Measurements from ENCODE around the gene MORC2.
A peak's percentile ranks its signal among the peaks of the same experiment; 100 is the strongest.

Gene MORC2

DNA sequence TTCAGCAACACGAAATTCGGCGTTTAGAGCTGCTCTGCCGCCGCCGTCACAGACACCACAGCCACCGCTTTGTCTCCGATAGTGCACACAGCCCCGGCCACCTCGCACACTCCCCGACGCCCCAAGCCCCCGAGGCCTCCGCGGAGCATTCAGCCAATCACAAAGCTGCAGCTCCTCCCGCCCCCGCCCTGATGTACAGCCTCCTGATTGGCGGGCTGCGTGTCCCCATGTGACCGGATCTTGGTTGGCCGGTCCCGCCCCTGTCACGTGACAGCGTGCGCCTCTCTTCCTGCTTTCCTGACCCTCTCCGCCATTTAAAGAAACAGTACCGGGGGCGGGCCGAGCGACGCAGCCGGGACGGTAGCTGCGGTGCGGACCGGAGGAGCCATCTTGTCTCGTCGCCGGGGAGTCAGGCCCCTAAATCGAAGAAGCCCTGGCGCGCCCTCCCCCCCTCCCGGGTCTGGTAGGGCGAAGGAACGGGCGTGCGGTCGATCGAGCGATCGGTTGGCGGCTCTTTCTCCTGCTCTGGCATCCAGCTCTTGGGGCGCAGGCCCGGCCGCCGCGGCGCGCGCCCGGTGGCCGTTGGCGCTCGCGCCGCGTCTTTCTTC, 454 bp upstream of the MORC2 start, which contains the start of gene TUG1 (continued):
- TF ChIP-seq, protein P1, sequence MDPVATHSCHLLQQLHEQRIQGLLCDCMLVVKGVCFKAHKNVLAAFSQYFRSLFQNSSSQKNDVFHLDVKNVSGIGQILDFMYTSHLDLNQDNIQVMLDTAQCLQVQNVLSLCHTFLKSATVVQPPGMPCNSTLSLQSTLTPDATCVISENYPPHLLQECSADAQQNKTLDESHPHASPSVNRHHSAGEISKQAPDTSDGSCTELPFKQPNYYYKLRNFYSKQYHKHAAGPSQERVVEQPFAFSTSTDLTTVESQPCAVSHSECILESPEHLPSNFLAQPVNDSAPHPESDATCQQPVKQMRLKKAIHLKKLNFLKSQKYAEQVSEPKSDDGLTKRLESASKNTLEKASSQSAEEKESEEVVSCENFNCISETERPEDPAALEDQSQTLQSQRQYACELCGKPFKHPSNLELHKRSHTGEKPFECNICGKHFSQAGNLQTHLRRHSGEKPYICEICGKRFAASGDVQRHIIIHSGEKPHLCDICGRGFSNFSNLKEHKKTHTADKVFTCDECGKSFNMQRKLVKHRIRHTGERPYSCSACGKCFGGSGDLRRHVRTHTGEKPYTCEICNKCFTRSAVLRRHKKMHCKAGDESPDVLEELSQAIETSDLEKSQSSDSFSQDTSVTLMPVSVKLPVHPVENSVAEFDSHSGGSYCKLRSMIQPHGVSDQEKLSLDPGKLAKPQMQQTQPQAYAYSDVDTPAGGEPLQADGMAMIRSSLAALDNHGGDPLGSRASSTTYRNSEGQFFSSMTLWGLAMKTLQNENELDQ (tag by site-specific recombination; IDR thresholded peaks at IDR 0.05; ENCODE audit: low read depth), result no peak
- TF ChIP-seq WT1 (tag by site-specific recombination; IDR thresholded peaks at IDR 0.05), result no peak
- no peak for TF ChIP-seq ZBTB20 (tag by site-specific recombination; IDR thresholded peaks at IDR 0.05)
- no peak for TF ChIP-seq ZNF837 (tag by site-specific recombination; IDR thresholded peaks at IDR 0.05)
- no peak for TF ChIP-seq FEZF1 (tag by site-specific recombination; IDR thresholded peaks at IDR 0.05)
- TF ChIP-seq ZNF501 (tag by site-specific recombination; IDR thresholded peaks at IDR 0.05), result no peak
- TF ChIP-seq, protein P2, sequence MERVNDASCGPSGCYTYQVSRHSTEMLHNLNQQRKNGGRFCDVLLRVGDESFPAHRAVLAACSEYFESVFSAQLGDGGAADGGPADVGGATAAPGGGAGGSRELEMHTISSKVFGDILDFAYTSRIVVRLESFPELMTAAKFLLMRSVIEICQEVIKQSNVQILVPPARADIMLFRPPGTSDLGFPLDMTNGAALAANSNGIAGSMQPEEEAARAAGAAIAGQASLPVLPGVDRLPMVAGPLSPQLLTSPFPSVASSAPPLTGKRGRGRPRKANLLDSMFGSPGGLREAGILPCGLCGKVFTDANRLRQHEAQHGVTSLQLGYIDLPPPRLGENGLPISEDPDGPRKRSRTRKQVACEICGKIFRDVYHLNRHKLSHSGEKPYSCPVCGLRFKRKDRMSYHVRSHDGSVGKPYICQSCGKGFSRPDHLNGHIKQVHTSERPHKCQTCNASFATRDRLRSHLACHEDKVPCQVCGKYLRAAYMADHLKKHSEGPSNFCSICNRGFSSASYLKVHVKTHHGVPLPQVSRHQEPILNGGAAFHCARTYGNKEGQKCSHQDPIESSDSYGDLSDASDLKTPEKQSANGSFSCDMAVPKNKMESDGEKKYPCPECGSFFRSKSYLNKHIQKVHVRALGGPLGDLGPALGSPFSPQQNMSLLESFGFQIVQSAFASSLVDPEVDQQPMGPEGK (tag by site-specific recombination; IDR thresholded peaks at IDR 0.05), result peak; percentile 76
- no peak for TF ChIP-seq ZSCAN18 (tag by site-specific recombination; IDR thresholded peaks at IDR 0.05)
- TF ChIP-seq BCL6B (tag by site-specific recombination; IDR thresholded peaks at IDR 0.05), result no peak
- TF ChIP-seq ZNF169 (tag by site-specific recombination; IDR thresholded peaks at IDR 0.05), result no peak
- TF ChIP-seq ZNF544 (tag by site-specific recombination; IDR thresholded peaks at IDR 0.05), result no peak
- TF ChIP-seq ZBTB1 (tag by site-specific recombination; IDR thresholded peaks at IDR 0.05), result no peak
- TF ChIP-seq GFI1B (tag by site-specific recombination; IDR thresholded peaks at IDR 0.05), result no peak
- no peak for TF ChIP-seq ZNF221 (tag by site-specific recombination; IDR thresholded peaks at IDR 0.05; ENCODE audit: borderline replicate concordance)
- no peak for TF ChIP-seq ZNF629 (tag by site-specific recombination; IDR thresholded peaks at IDR 0.05)
- TF ChIP-seq ZNF362 (tag by site-specific recombination; IDR thresholded peaks at IDR 0.05), result no peak
- no peak for TF ChIP-seq ZNF175 (tag by site-specific recombination; IDR thresholded peaks at IDR 0.05)
- TF ChIP-seq ZNF248 (tag by site-specific recombination; IDR thresholded peaks at IDR 0.05), result no peak
- no peak for TF ChIP-seq ZNF350 (tag by site-specific recombination; IDR thresholded peaks at IDR 0.05)
- TF ChIP-seq SCRT1 (tag by site-specific recombination; IDR thresholded peaks at IDR 0.05; ENCODE audit: borderline replicate concordance), result no peak
- TF ChIP-seq ZFP3 (tag by site-specific recombination; IDR thresholded peaks at IDR 0.05; ENCODE audit: low read depth), result no peak
- 0 out of 2 replicates have a peak, but pooled peaks have one; percentile 6 for TF ChIP-seq ZIC2 (tag by site-specific recombination; IDR thresholded peaks at IDR 0.05)
- TF ChIP-seq KLF16 (tag by site-specific recombination; IDR thresholded peaks at IDR 0.05), result peak; percentile 80
- TF ChIP-seq ZNF26 (tag by site-specific recombination; IDR thresholded peaks at IDR 0.05), result no peak
- TF ChIP-seq, protein P3, sequence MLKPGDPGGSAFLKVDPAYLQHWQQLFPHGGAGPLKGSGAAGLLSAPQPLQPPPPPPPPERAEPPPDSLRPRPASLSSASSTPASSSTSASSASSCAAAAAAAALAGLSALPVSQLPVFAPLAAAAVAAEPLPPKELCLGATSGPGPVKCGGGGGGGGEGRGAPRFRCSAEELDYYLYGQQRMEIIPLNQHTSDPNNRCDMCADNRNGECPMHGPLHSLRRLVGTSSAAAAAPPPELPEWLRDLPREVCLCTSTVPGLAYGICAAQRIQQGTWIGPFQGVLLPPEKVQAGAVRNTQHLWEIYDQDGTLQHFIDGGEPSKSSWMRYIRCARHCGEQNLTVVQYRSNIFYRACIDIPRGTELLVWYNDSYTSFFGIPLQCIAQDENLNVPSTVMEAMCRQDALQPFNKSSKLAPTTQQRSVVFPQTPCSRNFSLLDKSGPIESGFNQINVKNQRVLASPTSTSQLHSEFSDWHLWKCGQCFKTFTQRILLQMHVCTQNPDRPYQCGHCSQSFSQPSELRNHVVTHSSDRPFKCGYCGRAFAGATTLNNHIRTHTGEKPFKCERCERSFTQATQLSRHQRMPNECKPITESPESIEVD (tag by site-specific recombination; IDR thresholded peaks at IDR 0.05), result no peak
- no peak for TF ChIP-seq ZFP69B (tag by site-specific recombination; IDR thresholded peaks at IDR 0.05)
- TF ChIP-seq SP7 (tag by site-specific recombination; IDR thresholded peaks at IDR 0.05), result peak; percentile 73
- no peak for TF ChIP-seq ZNF274 (IDR thresholded peaks at IDR 0.05; ENCODE audit: low read length)
- no peak for TF ChIP-seq ZNF274 (tag by site-specific recombination; IDR thresholded peaks at IDR 0.05; ENCODE audit: borderline replicate concordance)
- TF ChIP-seq ZNF48 (tag by site-specific recombination; IDR thresholded peaks at IDR 0.05), result no peak
